SK-MEL-5 (cell line): ENCODE results near the gene DACT2. TPM values are rescaled to one million over a fixed set of nuclear protein-coding genes. Genes with fewer than 3 reads are reported as not detected.
"Not testable (repeated sequence)": the region's sequence is repeated elsewhere in the genome, so short reads cannot be mapped to it uniquely, and the experiment has no call there.

ENCODE experiments used
- DNase-seq: peaks from one replicate; pipeline ENCODE4 v3.0.0-alpha.2; 2016; ENCODE audit warnings: low read depth, low spot score
- in situ Hi-C: cut with HindIII; loops from 2 replicates; pipeline ENCODE4 v1.10.0; 2016; ENCODE audit warnings: low sequenced_read_pairs, high pct_unique_total_duplicates, low pct_unique_long_range_greater_than_20kb
- polyA plus RNA-seq, 2 experiments: library from polyadenylated mRNA; depleted of rRNA; stranded (reverse); fragments of >200 nt; gene quantifications; 2 replicates each; pipeline ENCODE4 v1.2.3, GENCODE V29; 2015
- total RNA-seq: library from RNA; depleted of rRNA; stranded (reverse); fragments of >200 nt; shearing (Covaris generic); gene quantifications from 2 replicates; pipeline ENCODE4 v1.2.3, GENCODE V29; 2014; rRNA removed

DACT2 gene
- total RNA-seq: not detected in 2 replicates
- polyA plus RNA-seq (2015; cell fraction: cytosol; rRNA removed): not detected in 2 replicates
- not detected in 2 replicates for polyA plus RNA-seq (2015; cell fraction: nucleus; rRNA removed)

- in situ Hi-C loops: no loop called here
- DNase-seq: no peak
Measured at GRCh38 chr6:168319279-168320111, at the start of gene DACT2. TSS of gene DACT2 (minus strand) at chr6:168319777. CDS start at chr6:168319633, 144 bp downstream.

GRCh38 chr6:168368936-168369335, 49.4 kb upstream of the DACT2 start:
- in situ Hi-C loops: no loop called here
- no peak for DNase-seq

GRCh38 chr6:168368066-168368820, 48.7 kb upstream of the DACT2 start:
- DNase-seq: no peak
- in situ Hi-C loops: no loop called here

GRCh38 chr6:168367285-168367751, 47.7 kb upstream of the DACT2 start:
- in situ Hi-C loops: no loop called here
- DNase-seq: no peak

- DNase-seq: no peak
- in situ Hi-C loops: no loop called here
Measured at GRCh38 chr6:168366473-168366872, 46.9 kb upstream of the DACT2 start.

- no peak for DNase-seq
- in situ Hi-C loops: no loop called here
Measured at GRCh38 chr6:168365422-168366165, 46.0 kb upstream of the DACT2 start.

GRCh38 chr6:168364793-168365421, 45.3 kb upstream of the DACT2 start:
- in situ Hi-C loops: no loop called here
- DNase-seq: no peak

GRCh38 chr6:168363811-168364792, 44.5 kb upstream of the DACT2 start:
- DNase-seq: no peak
- in situ Hi-C loops: no loop called here

- no peak for DNase-seq
- in situ Hi-C loops: no loop called here
Measured at GRCh38 chr6:168363302-168363701, 43.7 kb upstream of the DACT2 start.

- in situ Hi-C loops: no loop called here
- no peak for DNase-seq
Measured at GRCh38 chr6:168362276-168362990, 42.9 kb upstream of the DACT2 start.

GRCh38 chr6:168361766-168362165, 42.2 kb upstream of the DACT2 start:
- DNase-seq: no peak
- in situ Hi-C loops: no loop called here

GRCh38 chr6:168359794-168360193, 40.2 kb upstream of the DACT2 start:
- in situ Hi-C loops: no loop called here
- DNase-seq: no peak

- no peak for DNase-seq
- in situ Hi-C loops: no loop called here
Measured at GRCh38 chr6:168358842-168359420, 39.4 kb upstream of the DACT2 start.

- in situ Hi-C loops, DNase-seq: not testable (repeated sequence)
Measured at GRCh38 chr6:168356872-168357271, 37.3 kb upstream of the DACT2 start.

GRCh38 chr6:168355716-168356522, 36.3 kb upstream of the DACT2 start:
- in situ Hi-C loops: no loop called here
- peak; percentile 47 for DNase-seq
